NB4 (cell line): ENCODE measurements around the gene ELSPBP1.

ENCODE experiments used
- DNase-seq: peaks from one replicate; pipeline ENCODE4 v3.0.0; 2010; ENCODE audit warnings: low read depth
- H3K4me3 ChIP-seq: one replicate; pipeline ENCODE4 v1.5.1; 2011; ENCODE audit warnings: mild to moderate bottlenecking, low read depth, low read length, moderate library complexity
- MYC ChIP-seq: IDR thresholded peaks from 2 replicates; pipeline ENCODE4 v1.6.1; 2011; ENCODE audit warnings: low read depth, low read length
- POLR2A ChIP-seq: IDR thresholded peaks from 2 replicates; pipeline ENCODE4 v1.6.1; 2011; ENCODE audit warnings: mild to moderate bottlenecking; ENCODE audit not compliant: insufficient read length; ENCODE audit errors: extremely low read depth
- TF ChIP-seq, protein P1 (sequence below): IDR thresholded peaks from one replicate; pipeline ENCODE4 v1.5.1; 2012; ENCODE audit warnings: low read depth, low read length
- TF ChIP-seq, protein P2 (sequence below): IDR thresholded peaks from 2 replicates; pipeline ENCODE4 v1.6.1; 2011; ENCODE audit warnings: low read depth, low read length

The ELSPBP1 gene

DNA sequence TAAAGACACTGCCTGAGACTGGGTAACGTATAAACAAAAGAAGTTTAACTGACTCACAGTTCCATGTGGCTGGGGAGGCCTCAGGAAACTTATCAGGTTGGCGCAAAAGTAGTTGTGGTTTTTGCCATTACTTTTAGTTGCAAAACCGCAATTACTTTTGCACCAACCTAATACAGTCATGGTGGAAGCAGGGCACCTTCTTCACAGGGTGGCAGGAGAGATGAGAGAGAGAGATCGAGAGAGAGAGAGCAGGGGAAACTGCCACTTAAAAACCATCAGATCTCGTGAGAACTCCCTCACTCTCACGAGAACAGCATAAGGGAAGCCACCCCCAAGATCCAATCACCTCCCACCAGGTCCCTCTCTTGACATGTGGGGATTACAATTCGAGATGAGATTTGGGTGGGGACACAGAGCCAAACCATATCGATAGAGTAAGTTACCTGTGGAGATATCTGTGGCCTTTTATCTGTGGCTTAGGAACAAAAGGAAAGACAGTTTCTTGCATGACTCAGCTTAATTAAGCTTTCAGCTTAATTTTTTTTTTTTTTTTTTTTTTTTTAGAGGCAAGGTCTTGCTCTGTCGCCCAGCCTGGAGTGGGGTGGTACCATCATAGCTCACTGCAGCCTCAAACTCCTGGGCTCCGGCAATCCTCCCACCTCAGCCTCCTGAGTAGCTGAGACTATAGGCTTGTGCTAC lies 57.1 kb downstream of the ELSPBP1 start:
- peak; percentile 49 for DNase-seq
- H3K4me3 ChIP-seq, result no peak overlapping the region
- TF ChIP-seq MYC (no peak), POLR2A (no peak)
- TF ChIP-seq, protein P1, sequence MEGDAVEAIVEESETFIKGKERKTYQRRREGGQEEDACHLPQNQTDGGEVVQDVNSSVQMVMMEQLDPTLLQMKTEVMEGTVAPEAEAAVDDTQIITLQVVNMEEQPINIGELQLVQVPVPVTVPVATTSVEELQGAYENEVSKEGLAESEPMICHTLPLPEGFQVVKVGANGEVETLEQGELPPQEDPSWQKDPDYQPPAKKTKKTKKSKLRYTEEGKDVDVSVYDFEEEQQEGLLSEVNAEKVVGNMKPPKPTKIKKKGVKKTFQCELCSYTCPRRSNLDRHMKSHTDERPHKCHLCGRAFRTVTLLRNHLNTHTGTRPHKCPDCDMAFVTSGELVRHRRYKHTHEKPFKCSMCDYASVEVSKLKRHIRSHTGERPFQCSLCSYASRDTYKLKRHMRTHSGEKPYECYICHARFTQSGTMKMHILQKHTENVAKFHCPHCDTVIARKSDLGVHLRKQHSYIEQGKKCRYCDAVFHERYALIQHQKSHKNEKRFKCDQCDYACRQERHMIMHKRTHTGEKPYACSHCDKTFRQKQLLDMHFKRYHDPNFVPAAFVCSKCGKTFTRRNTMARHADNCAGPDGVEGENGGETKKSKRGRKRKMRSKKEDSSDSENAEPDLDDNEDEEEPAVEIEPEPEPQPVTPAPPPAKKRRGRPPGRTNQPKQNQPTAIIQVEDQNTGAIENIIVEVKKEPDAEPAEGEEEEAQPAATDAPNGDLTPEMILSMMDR, result no peak
- TF ChIP-seq, protein P2, sequence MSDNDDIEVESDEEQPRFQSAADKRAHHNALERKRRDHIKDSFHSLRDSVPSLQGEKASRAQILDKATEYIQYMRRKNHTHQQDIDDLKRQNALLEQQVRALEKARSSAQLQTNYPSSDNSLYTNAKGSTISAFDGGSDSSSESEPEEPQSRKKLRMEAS, result no peak

DNA sequence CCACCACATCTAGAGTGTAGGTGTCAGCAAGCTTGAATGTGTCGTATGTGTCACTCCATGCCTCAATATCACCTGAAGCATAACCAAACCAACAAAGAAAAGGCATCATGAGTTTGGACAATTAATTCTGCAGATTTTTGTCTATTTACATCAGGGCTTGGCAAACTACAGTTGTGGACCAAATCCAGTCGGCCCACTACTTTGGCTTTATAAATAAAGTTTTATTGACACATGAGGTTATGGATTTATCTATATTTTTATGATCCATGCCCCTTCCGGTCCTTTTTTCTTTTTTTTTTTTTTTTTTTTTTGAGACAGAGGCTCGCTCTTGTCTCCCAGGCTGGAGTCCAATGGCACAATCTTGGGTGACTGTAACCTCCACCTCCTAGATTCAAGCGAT lies 58.6 kb downstream of the ELSPBP1 start:
- no peak overlapping the region for H3K4me3 ChIP-seq
- TF ChIP-seq, protein P1, result no peak
- TF ChIP-seq, protein P2, result no peak
- TF ChIP-seq MYC (no peak), POLR2A (no peak)
- no peak for DNase-seq

DNA sequence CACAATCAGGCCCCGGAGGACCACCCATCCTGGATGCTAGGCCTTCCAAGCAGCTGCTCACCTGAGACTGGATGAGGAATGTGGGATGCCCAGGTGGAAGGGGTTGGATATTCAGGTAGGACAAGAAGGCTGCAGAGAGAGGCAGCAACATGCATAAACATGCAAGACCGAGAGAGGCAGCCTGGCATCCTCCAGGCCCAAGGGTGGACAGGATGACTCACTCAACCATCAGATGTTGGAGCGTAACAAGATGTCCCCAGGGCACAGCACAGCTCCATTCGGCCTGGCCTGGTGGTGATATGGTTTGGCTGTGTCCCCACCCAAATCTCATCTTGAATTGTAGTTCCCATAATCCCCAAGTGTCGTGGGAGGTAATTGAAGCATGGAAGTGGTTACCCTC lies 59.4 kb downstream of the ELSPBP1 start:
- DNase-seq, result peak; percentile 40
- H3K4me3 ChIP-seq, result no peak overlapping the region
- TF ChIP-seq, protein P2, result no peak
- TF ChIP-seq, protein P1, result no peak
- TF ChIP-seq MYC (no peak), POLR2A (no peak)

DNA sequence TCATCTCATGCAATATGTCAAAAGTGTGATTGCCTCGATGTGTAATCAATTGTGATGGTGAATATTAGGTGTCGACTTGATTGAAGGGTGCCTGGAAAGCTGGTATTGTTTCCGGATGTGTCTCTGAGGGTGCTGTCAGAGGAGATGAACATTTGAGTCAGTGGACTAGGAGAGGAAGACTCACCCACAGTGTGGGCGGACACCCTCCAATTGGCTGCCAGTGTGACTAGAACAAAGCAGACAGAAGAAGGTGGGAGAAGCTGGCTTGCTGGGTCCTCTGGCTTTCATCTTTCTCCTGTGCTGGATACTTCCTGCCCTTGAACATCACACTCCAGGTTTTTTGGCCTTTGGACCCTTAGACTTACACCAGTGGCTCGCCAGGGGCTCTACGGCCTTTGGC lies 64.9 kb downstream of the ELSPBP1 start:
- no peak for TF ChIP-seq MYC
- TF ChIP-seq, protein P1, result no peak
- H3K4me3 ChIP-seq, result no peak overlapping the region
- DNase-seq, result no peak

DNA sequence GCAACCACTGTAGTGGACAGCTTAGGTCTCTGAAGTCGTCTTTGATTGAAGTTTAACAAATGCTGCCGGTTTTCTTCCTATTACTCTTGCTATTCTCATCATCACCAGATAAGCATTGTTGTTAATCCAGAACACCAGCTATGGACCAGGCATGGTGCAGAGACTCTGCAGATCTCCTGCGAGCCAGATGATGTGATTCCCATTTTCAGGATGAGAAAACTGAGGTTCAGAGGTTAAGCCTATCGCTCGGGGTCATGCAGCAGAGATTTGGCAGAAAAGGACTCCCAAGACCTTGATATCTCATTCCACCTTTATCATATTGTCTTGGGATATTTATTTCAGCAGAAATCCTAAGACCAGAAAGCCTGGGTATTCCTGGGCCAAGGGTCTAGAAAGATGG lies 65.9 kb downstream of the ELSPBP1 start:
- TF ChIP-seq, protein P2, result no peak
- TF ChIP-seq, protein P1, result no peak
- TF ChIP-seq MYC, result no peak
- TF ChIP-seq POLR2A, result no peak
- DNase-seq, result no peak
- H3K4me3 ChIP-seq, result no peak overlapping the region
